AG09309 (cell line): Measurements from ENCODE around the gene NSDHL.

ENCODE experiments used
- DNase-seq: peaks from one replicate; pipeline ENCODE4 v3.0.0-alpha.2; 2010; ENCODE audit warnings: low read depth
- H3K4me3 ChIP-seq: 2 replicates; pipeline ENCODE4 v1.5.1; 2011; ENCODE audit warnings: mild to moderate bottlenecking, low read depth, low read length, moderate library complexity; ENCODE audit not compliant: control insufficient read depth
- TF ChIP-seq, protein P1 (sequence below): IDR thresholded peaks from 2 replicates; pipeline ENCODE4 v1.5.1; 2011; ENCODE audit warnings: mild to moderate bottlenecking, low read depth, low read length, inconsistent platforms; ENCODE audit not compliant: insufficient read depth, control insufficient read depth; ENCODE audit errors: missing control alignments

NSDHL gene

DNA sequence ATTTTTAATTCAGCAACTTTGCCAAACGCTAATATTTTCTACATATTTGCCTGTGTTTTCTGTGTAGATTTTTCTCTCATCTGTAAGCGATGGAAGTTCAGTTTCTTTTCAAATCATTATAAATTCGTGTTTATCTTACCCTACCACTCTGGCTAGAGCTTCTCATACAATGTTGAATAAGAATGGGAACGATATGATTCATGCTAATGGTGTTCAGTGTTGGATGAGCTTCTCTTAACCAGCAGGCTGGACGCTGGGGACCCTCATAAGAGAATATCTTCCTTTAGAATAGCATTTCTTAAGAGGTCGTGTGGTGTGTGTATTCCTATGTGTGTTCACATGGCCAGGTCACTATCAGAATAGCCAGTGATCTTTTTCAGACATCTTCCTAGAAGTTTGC is 31.0 kb downstream of the NSDHL start:
- TF ChIP-seq, protein P1, sequence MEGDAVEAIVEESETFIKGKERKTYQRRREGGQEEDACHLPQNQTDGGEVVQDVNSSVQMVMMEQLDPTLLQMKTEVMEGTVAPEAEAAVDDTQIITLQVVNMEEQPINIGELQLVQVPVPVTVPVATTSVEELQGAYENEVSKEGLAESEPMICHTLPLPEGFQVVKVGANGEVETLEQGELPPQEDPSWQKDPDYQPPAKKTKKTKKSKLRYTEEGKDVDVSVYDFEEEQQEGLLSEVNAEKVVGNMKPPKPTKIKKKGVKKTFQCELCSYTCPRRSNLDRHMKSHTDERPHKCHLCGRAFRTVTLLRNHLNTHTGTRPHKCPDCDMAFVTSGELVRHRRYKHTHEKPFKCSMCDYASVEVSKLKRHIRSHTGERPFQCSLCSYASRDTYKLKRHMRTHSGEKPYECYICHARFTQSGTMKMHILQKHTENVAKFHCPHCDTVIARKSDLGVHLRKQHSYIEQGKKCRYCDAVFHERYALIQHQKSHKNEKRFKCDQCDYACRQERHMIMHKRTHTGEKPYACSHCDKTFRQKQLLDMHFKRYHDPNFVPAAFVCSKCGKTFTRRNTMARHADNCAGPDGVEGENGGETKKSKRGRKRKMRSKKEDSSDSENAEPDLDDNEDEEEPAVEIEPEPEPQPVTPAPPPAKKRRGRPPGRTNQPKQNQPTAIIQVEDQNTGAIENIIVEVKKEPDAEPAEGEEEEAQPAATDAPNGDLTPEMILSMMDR, result no peak
- DNase-seq, result no peak
- no peak overlapping the region for H3K4me3 ChIP-seq

DNA sequence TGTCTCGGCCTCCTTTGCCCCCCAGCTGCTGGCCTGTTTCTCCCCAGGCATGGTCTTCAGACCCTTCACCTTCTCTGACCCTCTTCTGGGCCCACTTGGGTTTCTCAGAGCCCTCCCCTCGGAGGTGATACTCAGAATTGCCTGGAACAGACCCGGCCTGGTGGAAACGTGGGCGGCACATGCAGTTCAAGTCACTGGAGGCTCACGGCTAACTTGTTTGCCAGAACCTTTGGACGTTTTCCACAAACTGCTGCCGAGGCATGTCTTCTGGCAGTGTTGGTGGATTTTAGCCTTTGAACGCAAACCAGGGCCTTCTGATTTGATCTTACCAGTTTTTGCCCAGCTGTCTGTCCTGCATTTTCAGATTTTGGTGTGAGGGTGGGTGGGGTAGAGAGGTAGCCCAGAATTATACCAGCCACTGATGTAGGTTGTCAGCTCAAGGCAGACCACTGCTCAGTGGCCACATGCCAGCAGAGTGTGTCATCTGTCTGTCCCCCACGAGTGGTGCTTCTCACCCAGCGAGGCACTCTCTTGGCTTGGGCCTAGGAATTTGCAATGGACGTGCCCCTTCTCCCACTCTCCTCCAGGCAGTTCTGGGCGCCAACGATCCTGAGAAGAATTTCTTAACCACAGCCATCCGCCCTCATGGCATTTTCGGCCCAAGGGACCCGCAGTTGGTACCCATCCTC is 34.5 kb downstream of the NSDHL start:
- no peak overlapping the region for H3K4me3 ChIP-seq
- no peak for DNase-seq
- TF ChIP-seq, protein P1, result no peak

DNA sequence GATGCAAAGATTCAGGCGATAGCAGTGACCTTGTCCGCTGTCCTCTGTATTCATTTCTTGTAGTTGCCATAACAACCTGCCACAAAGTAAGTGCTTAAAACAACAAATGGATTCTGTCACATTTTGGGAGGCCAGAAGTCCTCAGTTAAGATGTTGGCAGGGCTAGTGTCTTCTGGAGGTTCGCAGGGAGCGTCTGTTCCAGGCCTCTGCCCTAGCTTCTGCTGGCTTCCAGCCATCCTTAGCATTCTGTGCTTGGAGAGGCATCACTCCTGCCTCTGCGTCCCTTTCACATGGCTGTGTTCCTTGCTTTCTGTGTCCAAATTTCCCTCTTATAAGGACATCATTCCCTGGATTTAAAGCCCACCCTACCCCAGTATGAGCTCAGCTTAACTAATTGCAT is 35.5 kb downstream of the NSDHL start:
- TF ChIP-seq, protein P1, result no peak
- DNase-seq, result no peak
- H3K4me3 ChIP-seq, result no peak overlapping the region

DNA sequence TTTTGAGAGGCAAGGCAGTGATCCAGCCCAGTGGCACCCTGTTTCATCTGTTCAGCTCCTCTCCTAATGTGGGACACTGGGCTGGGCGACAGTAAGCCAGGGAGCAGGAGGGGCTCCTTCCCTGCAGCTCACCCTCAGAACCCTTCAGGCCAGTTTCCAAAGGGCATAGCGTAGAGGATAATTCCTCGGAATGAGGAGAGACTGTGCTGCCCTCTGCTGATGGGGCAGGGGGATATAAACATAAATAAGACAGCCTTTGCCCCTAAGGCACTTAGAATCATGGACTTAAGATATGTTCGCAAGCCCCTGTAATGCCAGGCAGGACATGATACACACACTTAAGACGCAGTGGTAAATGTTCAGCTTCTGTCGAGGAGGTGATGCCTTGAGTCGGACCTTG is 39.1 kb downstream of the NSDHL start:
- no peak overlapping the region for H3K4me3 ChIP-seq
- DNase-seq, result no peak
- TF ChIP-seq, protein P1, result no peak

DNA sequence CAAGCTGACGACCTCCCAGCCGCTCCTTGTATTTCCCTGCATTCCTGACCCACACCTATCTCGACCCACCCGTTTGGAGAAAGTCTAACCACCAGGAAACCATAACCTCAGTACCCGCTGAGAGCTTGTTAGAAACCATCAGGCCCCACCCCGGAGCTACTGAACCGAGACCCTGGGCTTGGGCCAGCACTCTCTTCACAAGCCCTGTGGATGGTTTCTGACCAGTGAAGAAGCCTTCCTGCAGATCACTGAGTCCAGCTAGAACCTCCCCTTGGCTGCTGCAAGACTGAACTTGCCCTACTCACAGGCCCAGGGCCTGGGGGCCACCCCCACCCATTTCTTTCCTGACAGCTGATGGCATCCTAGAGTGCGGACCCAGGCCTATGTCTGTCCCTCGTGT is 40.4 kb downstream of the NSDHL start:
- H3K4me3 ChIP-seq, result no peak overlapping the region
- DNase-seq, result no peak
- TF ChIP-seq, protein P1, result no peak

DNA sequence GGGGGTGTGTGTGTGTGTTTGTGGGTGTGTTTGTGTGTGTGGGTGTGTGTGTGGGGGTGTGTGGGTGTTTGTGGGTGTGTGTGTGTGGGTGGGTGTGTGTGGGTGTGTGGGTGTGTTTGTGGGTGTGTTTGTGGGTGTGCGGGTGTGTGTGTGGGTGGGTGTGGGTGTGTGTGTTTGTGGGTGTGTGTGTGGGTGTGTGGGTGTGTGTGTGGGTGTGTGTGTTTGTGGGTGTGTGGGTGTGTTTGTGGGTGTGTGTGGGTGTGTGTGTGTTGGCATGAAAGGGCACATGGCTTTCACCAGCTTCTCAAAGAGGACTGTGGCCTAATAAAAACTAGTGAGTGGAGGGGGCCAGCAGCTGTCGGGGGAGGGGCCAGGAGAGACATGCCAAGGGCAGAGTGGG is 41.7 kb downstream of the NSDHL start:
- no peak for DNase-seq
- TF ChIP-seq, protein P1, result no peak
- H3K4me3 ChIP-seq, result no peak overlapping the region
